Measurements from ENCODE around the gene FDX1.
"Not testable (repeated sequence)": the region's sequence is repeated elsewhere in the genome, so short reads cannot be mapped to it uniquely, and the experiment has no call there.

Gene FDX1, protein sequence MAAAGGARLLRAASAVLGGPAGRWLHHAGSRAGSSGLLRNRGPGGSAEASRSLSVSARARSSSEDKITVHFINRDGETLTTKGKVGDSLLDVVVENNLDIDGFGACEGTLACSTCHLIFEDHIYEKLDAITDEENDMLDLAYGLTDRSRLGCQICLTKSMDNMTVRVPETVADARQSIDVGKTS

DNA sequence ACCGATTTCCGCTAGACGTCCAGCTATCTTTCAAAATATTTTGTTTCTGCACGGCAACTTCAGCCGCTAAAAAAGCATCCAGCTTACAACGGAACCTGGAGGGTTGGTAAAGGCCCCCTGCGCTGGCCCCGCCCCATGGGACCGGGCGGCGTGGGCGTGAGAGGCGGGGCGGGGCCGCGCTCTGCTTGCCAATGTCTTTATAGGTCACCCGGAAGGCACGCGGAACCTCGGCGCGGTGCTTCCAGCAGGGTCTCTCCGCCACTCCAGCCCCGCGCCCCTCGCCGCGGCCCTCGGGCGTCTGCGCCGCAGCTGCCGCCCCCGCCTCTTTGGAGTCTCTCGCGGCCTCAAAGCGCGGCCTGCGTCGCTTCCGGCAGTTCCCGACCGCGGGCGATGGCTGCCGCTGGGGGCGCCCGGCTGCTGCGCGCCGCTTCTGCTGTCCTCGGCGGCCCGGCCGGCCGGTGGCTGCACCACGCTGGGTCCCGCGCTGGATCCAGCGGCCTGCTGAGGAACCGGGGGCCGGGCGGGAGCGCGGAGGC is at the start of gene FDX1:
FDX1 (plus strand) TSS at position 218 of the 536 bp plus-strand sequence; CDS start at position 391, 173 bp downstream.
- peak; percentile 89 for DNase-seq

DNA sequence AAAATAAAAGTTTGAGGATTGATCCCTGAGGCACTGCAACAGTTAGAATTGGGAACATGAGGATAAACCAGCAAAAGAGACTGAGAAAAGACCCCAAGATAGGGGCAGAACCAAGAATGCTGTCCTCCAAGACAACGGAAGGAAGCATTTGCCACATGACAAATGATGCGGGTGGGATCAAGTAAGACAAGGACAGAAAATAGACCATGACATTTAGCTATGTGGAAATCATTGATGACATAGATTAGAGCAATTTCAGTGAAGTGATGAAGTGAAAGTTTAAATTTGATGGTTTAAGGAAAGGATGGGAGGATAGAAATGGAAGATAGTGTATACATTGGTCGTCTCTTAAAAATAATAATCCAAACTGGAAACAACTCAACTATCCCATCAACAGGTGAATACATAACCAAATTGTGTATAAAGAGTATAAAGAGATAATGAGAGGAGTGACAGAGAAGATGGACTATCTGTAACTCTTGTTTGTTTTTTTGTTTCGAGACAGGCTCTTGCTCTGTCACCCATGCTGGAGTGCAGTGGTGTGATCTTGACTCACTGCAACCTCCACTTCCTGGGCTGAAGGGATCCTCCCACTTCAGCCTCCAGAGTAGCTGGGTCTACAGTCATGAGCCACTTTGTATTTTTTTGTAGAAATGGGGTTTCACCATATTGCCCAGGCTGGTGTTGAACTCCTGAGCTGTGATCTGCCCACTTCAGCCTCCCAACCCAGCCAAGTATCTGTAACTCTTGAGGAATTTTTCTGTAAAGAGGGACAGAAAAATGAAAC is 48.7 kb upstream of the FDX1 start:
- DNase-seq, result no peak

DNA sequence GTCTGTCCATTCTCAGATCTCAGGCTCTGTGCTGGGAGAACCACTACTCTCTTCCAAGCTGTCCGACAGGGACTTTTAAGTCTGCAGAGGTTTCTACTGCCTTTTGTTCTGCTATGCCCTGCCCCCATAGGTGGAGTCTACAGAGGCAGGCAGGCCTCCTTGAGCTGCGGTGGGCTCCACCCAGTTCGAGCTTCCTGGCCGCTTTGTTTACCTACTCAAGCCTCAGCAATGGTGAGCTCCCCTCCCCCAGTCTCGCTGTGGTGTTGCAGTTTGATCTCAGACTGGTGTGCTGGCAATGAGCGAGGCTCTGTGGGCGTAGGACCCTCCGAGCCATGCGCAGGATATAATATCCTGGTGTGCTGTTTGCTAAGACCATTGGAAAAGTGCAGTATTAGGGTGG is 41.5 kb upstream of the FDX1 start:
- not testable (repeated sequence) for DNase-seq

DNA sequence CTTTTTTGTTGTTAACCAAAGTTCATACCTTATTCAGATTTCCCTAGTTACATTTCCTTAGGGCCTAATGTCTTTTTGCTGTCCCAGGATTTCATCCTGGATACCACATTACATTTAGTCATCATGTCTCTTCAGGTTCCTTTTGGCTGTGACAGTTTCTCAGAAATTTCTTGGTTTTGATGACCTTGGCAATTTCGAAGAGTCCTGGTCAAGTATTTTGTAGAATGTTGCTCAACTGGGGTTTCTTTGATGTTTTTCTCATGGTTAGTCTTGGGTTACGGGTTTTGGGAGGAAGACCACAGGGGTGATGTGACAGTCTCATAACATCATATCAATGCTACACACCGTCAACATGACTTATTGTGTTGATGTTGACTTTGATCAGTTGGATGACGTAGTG is 39.8 kb upstream of the FDX1 start:
- DNase-seq, result no peak

DNA sequence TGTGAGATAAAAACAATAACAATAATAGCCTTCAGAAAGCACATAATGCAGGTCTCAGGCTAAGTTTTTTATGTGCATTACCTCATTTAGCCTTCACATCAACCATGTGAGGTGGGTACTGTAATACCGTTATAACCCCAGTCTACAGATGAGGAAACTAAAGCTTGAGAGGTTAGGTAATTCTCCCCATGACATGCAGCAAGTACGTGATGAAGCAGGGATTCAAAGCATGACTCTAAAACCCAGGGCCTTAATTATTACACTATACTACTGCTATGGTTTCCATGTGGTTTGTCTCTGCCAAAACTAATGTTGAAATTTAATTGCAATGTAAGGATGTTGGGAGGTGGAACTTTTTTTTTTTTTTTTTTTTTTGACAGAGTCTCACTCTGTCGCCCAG is 37.7 kb upstream of the FDX1 start:
- DNase-seq, result no peak

DNA sequence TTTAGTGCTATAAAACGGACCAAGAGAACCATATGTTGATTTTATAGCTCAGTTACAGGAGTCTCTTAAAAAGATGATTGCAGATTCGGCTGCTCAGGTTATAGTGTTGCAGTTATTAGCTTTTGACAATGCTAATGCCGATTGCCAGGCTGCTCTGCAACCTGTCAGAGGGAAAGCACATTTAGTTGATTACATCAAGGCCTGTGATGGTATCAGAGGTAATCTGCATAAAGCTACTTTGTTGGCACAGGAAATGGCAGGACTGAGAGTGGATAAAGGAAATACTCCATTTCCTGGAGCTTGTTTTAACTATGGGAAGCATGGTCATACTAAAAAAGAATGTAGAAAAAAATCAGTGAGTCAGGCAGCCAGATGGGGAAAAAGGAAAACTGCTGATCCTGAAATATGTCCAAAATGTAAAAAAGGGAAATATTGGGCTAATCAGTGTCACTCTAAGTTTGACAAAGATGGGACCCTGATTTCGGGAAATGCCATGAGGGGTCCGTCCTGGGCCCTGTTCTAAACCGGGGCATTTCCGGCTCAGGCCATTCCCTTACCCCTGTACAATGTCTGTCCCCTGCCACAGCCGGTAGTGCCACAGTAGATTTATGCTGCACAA is 32.0 kb upstream of the FDX1 start:
- not testable (repeated sequence) for DNase-seq

DNA sequence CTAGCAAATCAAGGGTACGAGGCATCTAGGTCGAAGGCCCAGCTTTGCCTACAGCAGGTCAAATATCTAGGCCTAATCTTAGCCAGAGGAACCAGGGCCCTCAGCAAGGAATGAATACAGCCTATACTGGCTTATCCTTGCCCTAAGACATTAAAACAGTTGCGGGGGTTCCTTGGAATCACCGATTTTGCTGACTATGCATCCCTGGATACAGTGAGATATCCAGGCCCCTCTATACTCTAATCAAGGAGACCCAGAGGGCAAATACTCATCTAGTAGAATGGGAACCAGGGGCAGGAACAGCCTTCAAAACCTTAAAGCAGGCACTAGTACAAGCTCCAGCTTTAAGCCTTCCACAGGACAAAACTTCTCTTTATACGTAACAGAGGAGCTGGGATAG is 26.2 kb upstream of the FDX1 start:
- not testable (repeated sequence) for DNase-seq

DNA sequence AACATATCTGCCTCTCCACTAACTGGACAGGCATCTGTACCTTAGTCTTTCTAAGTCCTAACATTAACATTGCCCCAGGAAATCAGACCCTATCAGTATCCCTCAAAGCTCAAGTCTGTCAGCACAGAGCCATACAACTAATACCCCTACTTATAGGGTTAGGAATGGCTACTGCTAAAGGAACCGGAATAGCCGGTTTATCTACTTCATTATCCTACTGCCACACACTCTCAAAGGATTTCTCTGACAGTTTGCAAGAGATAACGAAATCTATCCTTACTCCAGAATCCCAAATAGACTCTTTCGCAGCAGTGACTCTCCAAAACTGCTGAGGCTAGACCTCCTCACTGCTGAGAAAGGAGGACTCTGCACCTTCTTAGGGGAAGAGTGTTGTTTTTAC is 24.1 kb upstream of the FDX1 start:
- DNase-seq, result peak; percentile 72

DNA sequence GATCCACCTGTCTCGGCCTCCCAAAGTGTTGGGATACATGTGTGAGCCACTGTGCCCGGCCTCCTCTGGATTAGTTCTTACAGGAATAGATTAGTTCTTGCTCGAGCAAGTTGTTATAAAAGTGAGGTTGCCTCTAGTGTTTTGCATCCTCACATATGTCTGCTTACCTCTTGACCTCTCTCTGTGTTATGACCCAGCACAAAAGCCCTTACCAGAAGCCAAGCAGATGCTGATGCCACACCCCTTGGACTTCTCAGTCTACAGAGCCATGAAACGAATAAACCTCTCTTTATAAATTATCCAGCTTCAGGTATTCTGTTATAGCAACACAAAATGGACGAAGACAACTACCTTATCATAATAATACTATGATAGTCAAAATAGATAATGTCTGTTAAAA is 22.4 kb upstream of the FDX1 start:
- no peak for DNase-seq

DNA sequence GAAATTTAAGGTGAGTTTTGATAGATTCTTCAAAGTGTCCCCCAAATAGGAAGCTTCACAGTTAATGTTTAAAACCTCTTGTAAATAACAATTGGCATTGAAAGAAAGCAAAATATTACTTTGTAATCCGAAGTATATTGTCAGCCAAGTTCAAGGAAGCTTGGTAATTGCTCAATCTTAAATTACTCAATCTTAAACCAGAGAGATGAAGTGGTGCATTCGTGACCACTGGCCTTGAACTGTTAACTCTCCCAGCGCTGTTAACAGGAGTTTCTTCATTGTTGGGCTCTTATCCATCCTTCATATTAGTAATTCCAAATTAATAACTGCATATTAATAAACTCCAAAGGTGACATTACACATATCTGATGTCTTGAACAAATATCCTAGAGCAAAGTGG is 20.6 kb upstream of the FDX1 start:
- DNase-seq, result no peak

DNA sequence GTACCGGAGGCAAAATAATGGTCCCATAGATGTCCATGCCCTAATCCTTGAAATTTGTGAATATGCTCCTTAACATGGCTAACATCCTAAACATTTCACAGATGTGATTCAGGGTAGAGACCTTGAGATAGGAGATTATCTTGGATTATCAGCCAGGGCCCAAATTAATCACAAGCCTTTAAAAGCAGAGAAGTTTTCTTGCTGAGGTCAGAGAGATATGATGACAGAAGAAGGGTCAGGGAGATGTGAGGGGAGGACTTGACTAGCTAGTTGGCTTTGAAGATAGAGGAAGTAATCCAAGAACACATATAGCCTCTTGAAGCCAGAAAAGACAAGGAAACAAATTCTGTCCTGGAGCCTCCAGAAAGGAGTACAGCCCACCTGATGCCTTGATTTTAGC is 19.1 kb upstream of the FDX1 start:
- no peak for DNase-seq

DNA sequence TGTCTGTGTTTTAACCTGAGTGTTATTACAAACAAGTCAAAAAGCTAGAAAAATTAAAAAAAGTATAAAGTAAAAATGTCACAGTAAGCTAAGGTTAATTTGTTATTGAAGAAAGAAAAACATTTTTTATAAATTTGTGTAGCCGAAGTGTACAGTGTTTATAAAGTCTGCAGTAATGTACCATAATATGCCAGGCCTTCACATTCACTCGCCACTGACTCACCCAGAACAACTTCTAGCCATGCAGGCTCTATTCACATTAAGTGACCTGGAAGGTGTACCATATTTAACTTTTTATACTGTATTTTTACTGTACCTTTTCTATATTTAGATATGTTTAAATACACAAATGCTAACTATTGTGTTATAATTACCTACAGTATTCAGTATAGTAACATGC is 14.7 kb upstream of the FDX1 start:
- peak; percentile 26 for DNase-seq

DNA sequence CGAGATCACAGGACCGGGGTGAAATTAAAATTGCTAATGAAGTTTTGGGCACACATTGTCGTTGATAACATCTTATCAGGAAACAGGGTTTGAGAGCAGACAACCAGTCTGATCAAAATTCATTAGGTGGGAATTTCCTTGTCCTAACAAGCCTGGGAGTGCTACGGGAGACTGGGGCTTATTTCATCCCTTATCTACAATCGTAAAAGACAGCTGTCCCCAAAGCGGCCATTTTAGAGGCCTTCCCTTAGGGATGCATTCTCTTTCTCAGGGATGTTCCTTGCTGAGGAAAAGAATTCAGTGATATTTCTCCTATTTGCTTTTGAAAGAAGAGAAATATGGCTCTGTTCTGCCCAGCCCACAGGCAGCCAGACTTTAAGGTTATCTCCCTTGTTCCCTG is 8.1 kb upstream of the FDX1 start:
- DNase-seq, result peak; percentile 12

DNA sequence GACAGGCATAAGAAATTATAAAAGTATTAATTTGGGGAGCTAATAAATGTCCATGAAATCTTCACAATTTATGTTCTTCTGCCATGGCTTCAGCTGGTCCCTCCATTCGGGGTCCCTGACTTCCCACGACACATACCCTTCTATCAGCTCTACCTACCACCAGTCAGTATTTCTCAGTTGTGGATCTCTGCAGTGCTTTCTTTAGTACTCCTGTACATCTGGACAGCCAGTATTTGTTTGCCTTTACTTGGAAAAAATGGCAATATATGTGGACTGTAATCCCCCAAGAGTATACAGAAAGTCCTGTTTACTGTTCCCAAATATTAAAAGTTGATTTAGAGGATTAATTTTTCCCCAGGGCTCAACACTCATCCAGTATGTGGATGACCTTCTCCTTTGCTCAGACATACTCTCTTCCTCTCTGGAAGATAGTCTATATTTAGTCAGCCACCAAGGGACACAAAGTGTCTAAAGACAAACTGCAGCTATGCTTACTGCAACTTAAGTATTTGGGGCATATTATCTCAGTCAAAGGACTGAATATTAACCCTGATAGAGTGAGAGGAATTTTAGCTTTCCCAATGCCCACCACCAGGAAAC is 7.3 kb upstream of the FDX1 start:
- no peak for DNase-seq

DNA sequence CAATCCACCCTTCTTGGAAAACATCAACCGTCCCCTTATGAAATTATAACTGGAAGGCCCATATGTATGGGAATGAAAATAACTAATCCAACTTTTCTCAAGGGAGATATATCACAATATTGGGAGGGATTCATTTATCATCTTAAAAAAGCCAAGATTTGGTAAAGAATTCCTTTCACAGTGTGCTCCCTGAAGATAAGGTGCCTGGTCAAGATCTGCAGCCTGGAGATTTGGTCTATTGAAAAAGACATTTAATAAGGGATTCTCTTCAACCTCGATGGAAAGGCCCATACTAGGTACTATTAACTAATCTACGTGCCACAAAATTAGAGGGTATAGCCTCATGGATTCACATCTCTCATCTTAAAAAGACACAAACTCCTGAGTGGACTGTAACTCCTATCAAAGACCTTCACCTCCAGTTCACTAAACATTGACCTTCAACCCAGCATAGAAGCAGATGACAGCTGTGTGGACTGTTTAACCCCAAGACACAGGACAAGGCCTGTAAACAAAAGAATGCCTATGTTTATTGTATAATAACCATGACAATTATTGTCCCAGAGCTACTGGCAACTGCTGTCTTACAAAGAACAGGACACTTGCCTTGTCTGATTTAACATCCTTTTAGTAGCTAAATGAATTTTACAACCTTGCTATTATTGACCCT is 4.8 kb upstream of the FDX1 start:
- DNase-seq, result no peak

DNA sequence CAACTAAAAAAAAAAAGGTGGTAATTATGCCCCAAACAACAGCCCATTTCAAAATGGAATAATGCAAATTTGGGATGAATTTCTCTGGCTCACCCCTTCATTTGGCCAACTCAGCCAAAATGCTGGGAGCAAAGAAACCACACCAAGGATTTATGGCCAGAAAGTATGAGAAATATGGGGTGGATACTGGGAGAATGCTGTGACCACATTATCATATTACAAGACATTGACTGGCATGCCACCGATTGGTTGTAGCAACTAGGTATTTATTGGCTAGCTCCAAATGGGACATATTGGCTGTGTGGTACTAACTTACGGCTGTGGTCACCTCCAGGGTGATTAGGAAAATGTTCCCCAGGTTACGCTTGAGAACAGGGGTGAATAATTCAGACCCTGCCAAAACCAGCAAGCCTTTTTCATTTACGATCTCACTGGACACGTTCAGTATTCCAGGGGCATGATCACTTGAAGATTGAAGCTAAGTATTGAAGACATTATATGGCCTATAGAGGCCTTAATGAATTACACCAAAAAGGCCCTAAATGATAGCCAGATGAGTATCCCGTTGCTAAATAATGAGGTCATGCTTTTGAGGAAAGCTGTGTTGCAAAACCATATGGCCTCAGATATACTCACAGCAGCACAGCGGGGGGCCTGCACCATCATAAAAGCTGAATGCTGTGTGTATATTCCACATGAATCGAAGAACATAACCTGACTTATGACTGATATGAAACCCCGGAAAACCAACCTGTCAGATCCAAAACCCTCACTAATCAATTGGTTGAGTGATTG is 3.8 kb upstream of the FDX1 start:
- no peak for DNase-seq

DNA sequence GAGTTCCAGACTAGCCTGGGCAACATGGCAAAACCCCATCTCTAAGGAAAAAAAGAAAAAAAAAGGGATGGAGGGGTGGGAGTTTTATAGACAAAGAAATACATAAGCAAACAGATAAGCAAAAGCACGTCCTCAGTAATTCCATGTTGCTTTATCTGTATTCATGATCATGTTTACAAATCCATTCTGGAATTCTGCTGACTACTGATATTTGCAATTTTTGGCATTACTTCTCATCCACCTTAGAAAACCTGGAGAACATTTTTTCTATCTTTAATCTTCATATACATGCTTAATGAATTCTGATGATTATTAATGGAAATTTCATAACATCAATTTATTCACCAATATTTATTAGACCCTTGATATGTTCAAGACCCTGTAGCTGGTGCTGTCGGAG is 1.7 kb upstream of the FDX1 start:
- no peak for DNase-seq

DNA sequence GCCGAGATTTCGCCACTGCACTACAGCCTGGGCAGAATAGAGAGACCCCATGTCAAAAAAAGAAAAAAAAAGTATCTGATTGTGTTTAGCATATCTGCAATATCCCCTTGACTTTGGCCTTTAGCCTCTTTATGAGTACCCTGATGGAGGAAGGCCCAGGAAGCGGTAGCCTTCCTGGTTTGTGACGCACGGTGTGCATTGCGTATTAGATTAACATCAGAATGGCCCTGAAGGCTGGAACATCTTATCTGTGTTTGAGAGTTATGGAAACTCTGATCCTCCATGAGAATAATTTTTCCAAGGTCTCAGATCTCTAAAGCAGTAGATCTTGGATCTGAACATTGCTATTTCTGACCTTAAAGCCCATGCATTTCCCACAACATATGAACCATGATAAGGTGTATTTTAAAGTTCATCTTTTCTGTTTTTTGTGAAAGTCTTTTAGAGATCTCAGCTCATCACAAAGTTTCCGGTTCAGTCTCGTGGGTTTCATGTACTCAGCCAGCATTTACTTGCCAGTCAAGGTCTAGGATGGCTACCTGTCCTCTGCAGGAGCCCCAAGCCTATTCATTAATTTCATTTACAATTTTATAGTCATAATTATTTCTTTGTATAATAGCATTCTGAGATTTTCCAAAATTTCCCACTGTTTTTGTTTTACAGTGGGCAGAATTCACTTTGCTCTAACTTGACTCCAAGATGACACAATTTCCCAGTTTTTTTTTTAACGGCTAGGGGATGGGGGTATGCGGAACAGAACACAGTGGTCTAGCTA is 605 bp upstream of the FDX1 start:
- DNase-seq, result no peak

DNA sequence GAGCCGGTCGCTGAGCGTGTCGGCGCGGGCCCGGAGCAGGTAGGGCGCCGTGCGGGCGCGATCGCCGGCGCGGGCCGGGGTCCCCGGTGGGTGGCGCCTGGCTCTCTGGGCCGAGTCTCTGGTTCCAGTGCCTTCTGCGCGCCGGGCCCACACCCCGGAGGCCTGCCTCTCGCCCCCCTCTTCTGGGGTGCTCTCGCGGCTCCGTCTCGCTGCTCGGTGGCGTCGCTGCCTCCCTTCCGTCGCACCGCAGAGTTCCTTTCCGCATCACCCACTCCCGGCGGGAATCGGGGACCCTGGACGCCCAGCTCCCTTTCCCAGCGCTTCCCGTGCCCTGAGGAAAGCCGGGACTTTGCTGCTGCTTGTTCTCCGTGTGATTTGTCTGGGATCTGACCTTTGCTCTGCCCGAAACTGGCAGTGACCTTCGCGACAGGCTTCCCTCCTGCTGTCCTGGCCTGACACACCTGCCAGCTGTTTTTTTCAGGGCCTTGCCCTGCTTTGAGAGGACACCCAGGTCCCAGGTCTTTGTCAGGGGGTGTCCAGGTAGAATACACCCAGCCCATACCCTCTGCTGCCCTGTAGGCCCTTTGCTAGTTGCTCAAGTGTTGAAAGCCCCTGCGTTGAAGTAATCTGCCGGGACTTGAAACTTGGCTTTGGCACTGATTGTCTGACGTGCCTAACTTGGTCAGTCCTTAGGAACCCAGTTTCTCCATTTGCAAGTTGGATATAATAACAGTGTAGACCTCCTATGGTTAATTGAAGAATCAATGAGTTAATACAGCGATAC is 711 bp downstream of the FDX1 start:
- DNase-seq, result peak; percentile 70

DNA sequence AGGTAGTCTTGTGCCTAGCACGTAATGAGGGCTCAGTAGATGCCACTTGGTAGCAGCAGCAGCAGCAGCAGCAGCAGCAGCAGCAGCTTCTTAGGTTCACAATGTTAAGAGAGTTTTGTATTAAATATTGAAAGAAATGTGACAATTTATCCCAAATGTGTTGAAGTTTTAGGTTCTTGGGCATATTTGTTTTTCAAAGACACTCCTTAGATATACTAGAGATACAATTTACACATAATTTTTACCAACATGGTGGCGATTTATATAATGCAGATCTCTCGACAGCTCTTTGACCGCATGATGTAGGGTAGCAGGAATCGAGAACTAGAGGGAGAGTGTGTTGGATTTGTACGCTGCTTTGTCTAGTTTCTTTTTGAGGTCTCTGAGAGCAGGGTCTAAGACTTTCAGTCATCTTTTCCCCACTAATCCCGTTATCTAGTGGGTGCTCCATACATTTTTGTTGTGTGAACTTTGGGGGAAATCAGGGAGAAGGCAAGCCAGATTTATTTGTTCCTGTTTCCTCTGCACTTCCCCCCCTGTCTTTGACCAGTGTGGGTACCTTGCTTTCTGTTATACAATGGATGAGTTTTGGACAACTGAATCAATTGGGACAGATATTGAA is 1.4 kb downstream of the FDX1 start:
- DNase-seq, result peak; percentile 36
